Measurements from ENCODE around the gene AHSG. TPM values are rescaled to one million over a fixed set of nuclear protein-coding genes. Genes with fewer than 3 reads are reported as not detected.
"Not testable (repeated sequence)": the region's sequence is repeated elsewhere in the genome, so short reads cannot be mapped to it uniquely, and the experiment has no call there.

AHSG gene
- total RNA-seq, 1 donor from 2014 or later: not detected

GRCh38 chr3:186630950-186631641 is 18.2 kb downstream of the AHSG start:
- ATAC-seq (no peak), DNase-seq (ENCODE audit: missing footprints) (no peak)
- intact Hi-C loops (cut with DNase I): no loop called here

- ATAC-seq (no peak), DNase-seq (ENCODE audit: missing footprints) (no peak)
- intact Hi-C loops (cut with DNase I): no loop called here
Observed at GRCh38 chr3:186633481-186633880, 20.6 kb downstream of the AHSG start.

- ATAC-seq; intact Hi-C loops (cut with DNase I): not testable (repeated sequence)
Observed at GRCh38 chr3:186634207-186634606, 21.3 kb downstream of the AHSG start.

GRCh38 chr3:186635532-186635931 is 22.7 kb downstream of the AHSG start:
- no peak for ATAC-seq
- DNase-seq (ENCODE audit: missing footprints): no peak
- intact Hi-C loops (cut with DNase I): no loop called here

More at GRCh38 chr3:186634207-186634606, 21.3 kb downstream of the AHSG start:
- not testable (repeated sequence) for DNase-seq (ENCODE audit: missing footprints)

DNA sequence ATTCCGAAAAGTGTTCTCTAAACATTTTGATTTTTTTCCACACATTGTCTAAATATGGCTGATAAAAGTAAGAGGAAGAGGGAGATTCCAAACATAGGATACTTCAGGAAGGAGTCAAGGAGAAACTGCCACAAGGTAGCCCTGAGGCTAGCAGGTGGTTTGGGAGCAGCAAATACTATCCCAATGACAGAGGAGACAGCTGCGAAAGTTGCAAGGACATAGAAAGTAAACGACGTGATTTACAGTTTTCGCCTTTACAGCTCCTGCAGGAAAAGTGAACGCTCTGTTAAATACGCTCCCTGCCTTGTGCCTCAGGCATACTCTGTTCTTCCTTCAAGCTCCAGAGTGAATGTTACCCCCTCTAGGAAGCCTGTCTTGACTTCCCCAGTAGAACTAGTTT is 23.7 kb downstream of the AHSG start:
- ATAC-seq: no peak
- intact Hi-C loops (cut with DNase I): no loop called here

GRCh38 chr3:186637686-186638085 is 24.8 kb downstream of the AHSG start:
- ATAC-seq: no peak
- no peak for DNase-seq (ENCODE audit: missing footprints)
- intact Hi-C loops (cut with DNase I): no loop called here

More for the DNA sequence above, 23.7 kb downstream of the AHSG start:
- no peak for DNase-seq (ENCODE audit: missing footprints)

DNA sequence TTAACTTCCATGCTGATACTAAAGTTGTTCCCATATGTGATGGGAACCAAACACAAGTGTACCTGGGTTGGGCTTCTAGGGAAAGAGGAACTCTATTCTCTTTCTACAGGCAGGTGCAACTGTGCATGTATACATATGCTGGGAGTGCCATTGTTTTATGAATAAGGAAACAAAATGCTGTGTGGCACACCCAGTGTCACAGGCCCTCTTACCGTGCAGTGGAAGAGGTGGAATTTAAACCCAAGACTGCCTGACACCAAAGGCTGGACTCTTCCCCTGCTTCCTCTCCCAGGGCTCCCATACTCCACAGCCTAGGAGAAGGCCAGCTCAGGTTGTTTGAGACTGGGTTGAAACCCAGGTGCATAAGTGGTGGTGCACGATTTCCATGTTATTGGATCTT is 25.4 kb downstream of the AHSG start:
- no peak for DNase-seq (ENCODE audit: missing footprints)
- ATAC-seq: no peak
- intact Hi-C loops (cut with DNase I): no loop called here

DNA sequence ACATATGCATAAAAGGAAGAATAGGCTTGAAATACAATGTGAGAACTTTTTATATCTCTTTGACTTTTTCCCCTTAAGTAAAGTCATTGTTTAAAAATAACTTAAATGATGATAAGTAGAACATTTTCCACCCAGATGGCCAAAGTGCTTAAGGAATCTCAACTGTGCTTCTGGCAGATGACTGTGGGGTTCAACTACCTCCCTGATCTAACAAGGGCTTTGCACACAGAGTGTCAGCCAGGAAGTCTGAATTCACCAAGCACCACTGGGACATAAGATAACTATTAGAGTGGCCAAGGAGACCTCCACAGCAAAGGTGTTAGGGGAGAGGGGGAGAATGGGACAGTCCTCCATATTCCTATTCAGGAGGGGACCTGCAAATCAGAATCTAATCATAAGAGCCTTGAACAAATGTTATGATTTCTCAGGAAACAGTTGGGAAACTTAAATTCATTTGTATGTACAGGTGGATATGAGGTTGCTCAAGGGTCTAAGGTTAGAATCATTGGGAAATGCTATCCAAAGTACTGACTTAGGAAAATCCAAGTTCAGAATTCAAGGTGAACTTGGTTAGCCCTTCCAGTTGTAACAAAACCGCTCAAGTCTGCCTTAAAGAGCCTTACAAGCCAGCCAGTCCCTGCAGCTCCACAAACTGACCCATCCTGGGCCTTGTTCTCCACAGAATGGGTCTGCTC is 27.1 kb downstream of the AHSG start, which contains the start of gene FETUB:
TSS of gene FETUB (plus strand) at position 622 of the 695 bp plus-strand sequence. CDS start at position 684, 62 bp downstream.
- intact Hi-C loops (cut with DNase I): no loop called here
- no peak for ATAC-seq
- DNase-seq (ENCODE audit: missing footprints): no peak

DNA sequence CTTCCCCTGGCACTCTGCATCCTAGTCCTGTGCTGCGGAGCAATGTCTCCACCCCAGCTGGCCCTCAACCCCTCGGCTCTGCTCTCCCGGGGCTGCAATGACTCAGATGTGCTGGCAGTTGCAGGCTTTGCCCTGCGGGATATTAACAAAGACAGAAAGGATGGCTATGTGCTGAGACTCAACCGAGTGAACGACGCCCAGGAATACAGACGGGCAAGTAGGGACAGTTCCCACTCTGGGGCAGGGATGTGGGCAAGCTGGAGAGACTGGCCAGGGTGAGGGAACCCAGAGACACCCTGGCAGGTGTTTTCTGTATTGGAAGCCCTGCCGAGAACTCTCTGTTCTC is 27.6 kb downstream of the AHSG start:
- ATAC-seq (peak; percentile 28), DNase-seq (ENCODE audit: missing footprints) (no peak)
- intact Hi-C loops (cut with DNase I): no loop called here

- intact Hi-C loops (cut with DNase I): no loop called here
- ATAC-seq: no peak
- no peak for DNase-seq (ENCODE audit: missing footprints)
Observed at GRCh38 chr3:186640929-186641328, 28.1 kb downstream of the AHSG start.

DNA sequence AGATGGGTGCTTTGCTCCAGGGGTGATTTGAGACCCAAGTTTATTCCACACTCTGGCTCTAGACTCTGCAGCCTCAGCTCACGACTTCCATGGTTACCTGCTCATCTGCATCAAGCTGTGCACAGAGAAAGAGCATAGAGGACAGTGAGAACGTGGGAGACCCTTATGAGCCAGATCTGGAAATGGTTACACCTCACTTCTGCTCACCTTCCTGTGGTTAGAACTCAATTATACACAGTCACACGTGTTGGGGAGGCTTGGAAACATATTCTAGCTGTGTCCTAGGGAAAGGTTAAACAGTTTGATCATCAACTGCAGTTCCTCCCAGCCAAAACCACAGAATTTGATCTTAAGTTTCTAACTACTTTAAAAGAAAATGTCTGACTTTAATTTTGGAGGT is 29.2 kb downstream of the AHSG start:
- intact Hi-C loops (cut with DNase I): no loop called here
- no peak for ATAC-seq
- DNase-seq (ENCODE audit: missing footprints): no peak

DNA sequence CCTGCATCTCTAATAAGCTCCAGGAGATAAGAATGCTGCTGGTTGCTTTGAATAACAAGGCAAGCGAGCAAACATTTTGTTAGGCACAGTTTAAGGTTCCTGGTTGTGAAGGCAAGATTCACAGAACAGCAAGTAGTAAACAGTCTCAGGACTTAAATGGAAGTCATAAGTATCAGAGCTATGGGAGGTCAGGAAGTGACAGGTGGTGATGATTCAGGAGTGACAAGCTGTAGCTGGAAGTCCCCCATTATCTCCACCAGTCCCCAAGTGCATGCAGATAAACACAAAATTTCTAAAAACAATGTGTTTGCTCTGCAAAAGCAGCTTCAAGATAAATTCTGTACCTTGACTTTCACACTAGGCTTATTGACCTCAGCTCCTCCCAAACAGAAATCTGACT is 30.6 kb downstream of the AHSG start:
- intact Hi-C loops (cut with DNase I): no loop called here
- ATAC-seq: no peak
- no peak for DNase-seq (ENCODE audit: missing footprints)

DNA sequence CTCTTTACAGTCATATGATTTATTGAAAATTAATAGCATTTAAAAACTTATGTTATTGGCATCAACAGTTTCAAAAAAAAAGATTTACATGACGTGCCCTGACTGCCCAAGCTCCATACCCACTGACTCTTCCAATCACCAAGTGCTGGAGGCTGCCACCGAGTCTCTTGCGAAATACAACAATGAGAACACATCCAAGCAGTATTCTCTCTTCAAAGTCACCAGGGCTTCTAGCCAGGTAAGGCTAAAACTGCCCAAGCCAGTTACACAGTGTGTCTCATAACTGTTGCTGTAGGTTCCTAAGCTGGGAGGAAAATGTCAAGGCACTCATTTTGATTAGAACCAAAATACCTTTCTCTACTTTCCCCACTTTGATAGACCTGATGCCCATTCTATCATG is 31.8 kb downstream of the AHSG start:
- DNase-seq (ENCODE audit: missing footprints): no peak
- intact Hi-C loops (cut with DNase I): no loop called here
- ATAC-seq: no peak

DNA sequence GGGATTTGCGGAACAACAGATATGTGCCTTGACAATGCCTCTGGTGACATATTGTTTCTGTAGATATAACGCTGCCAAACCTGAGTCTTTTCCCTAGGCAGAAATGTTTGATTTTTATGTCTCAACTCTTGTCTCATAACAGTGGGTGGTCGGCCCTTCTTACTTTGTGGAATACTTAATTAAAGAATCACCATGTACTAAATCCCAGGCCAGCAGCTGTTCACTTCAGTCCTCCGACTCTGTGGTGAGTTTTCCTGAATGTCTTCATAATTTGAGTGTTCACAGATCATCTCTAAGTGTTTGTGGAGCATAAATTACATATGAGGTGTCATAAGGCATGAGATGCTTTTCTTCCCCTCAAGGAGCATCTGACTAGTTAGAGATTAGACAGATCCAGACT is 33.2 kb downstream of the AHSG start:
- DNase-seq (ENCODE audit: missing footprints): no peak
- intact Hi-C loops (cut with DNase I): no loop called here
- no peak for ATAC-seq

- ATAC-seq: no peak
- intact Hi-C loops (cut with DNase I): no loop called here
- no peak for DNase-seq (ENCODE audit: missing footprints)
Observed at GRCh38 chr3:186646841-186647240, 34.0 kb downstream of the AHSG start.

DNA sequence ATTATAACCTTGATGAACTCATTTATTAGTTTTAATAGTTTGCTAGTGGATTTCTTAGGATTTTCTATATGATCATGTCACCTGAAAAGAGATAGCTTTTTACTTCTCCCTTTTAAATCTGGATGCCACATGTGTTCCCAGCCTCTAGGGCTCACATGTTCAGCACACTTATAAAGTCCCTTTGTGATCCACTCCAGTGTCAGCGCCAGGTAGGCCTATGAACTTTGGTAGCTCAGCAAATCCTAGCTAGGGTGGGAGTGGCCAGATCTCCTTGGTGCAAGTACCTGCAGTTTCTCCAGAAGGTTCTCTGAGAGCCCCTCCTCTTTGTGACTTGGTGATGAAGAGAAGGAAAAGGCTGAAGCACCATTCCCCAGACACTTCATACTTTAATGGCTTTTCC is 36.0 kb downstream of the AHSG start:
- intact Hi-C loops (cut with DNase I): no loop called here
- ATAC-seq (no peak), DNase-seq (ENCODE audit: missing footprints) (no peak)

GRCh38 chr3:186651678-186652215 is 38.9 kb downstream of the AHSG start:
- intact Hi-C loops (cut with DNase I): no loop called here
- ATAC-seq: no peak
- no peak for DNase-seq (ENCODE audit: missing footprints)

DNA sequence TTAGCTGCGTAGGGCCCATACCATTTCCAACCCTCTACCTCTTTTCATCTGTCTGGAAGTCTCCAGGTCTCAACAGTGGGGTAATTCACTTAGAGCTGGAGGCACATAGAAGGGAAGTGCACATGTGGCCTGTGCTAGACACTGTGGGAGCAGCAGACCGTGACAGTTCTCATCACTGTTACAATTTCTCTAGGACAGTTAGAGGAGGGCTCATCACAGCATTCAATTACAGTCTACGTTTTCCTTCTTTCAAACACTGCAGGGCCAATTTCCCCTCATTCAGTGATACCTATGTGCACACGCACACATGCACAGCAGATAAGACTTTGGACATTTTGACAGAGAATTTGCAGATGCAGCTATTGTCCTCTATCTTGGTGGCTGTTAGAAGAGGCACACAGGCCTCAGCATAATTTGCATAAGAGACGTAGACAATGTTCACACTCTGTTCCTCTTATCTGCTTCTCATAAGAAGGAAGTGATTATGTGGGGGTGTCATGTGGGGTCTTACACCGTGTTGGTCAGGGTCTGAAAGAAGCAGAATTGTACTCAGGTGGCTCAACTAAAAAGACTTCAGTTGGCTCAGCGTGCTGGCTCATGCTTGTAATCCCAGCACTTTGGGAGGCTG is 40.3 kb downstream of the AHSG start:
- ATAC-seq (no peak), DNase-seq (ENCODE audit: missing footprints) (no peak)
- intact Hi-C loops (cut with DNase I): no loop called here

- intact Hi-C loops (cut with DNase I): no loop called here
- DNase-seq (ENCODE audit: missing footprints) (no peak), ATAC-seq (no peak)
Observed at GRCh38 chr3:186653984-186654383, 41.1 kb downstream of the AHSG start.
